ENCODE results near the gene GOLM1.
"Not testable (repeated sequence)": the region's sequence is repeated elsewhere in the genome, so short reads cannot be mapped to it uniquely, and the experiment has no call there.

The GOLM1 gene

DNA sequence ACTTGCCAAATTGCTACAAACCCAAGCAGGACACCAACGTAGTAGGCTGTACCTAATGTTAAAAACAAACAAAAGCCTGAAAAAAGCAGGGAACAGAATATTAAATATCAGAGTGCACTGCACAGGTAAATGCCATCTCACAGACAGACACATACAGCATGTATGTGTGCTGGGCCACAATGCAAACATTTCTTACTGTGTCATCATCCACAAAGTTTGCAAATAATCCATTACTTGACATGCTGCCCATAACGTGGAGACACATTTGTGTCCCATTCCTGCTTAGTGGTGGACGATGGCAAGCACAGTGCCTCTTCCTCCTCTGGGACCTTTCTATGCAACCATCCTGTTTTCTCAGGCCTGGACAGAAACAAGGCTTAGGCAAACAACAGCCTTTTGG is 44.7 kb downstream of the GOLM1 start:
- DNase-seq (ENCODE audit: low read depth) = no peak
- TF ChIP-seq, protein P1, sequence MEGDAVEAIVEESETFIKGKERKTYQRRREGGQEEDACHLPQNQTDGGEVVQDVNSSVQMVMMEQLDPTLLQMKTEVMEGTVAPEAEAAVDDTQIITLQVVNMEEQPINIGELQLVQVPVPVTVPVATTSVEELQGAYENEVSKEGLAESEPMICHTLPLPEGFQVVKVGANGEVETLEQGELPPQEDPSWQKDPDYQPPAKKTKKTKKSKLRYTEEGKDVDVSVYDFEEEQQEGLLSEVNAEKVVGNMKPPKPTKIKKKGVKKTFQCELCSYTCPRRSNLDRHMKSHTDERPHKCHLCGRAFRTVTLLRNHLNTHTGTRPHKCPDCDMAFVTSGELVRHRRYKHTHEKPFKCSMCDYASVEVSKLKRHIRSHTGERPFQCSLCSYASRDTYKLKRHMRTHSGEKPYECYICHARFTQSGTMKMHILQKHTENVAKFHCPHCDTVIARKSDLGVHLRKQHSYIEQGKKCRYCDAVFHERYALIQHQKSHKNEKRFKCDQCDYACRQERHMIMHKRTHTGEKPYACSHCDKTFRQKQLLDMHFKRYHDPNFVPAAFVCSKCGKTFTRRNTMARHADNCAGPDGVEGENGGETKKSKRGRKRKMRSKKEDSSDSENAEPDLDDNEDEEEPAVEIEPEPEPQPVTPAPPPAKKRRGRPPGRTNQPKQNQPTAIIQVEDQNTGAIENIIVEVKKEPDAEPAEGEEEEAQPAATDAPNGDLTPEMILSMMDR (conservative IDR thresholded peaks at IDR 0.05; ENCODE audit: low read depth, low read length) = no peak
- H3K4me3 ChIP-seq (ENCODE audit: low read depth, low read length) = no peak overlapping the region

DNA sequence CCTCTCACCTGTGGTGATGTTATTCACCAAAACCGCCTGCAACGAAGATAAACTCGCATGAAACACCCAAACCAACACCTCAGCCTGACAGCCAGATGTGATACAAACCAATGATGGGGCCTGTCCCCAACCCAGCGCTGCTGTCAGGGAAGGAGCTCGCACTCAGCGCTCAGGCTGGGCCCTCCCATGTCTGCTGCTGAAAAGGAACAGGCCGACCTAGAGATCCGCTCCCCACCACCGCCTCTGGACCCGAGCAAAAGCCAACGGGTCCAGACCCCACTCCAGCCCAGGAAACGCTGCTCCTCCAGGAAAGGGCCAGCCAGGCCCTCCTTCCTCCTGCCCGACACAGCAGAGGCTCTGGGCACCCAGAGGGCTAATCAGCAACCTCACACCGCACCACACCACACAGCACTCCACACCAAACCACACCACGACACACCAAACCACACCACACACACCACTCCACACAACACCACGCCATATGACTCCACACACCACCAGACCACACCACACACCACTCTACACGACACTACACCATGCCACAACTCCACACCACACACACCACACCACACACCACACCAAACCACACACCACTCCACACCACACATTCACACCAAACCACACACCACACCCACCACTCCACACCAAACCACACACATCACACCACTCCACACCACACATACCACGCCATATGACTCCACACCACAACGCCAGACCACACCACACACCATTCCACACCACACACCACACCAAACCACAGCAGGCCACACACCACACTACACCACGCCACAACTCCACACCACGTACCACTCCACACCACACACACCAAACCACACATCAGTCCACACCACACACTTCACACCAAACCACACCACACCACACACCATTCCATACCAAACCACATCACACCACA is 46.5 kb downstream of the GOLM1 start:
- H3K4me3 ChIP-seq (ENCODE audit: low read depth, low read length) = no peak overlapping the region
- DNase-seq (ENCODE audit: low read depth) = no peak
- TF ChIP-seq, protein P1 (conservative IDR thresholded peaks at IDR 0.05; ENCODE audit: low read depth, low read length) = no peak

DNA sequence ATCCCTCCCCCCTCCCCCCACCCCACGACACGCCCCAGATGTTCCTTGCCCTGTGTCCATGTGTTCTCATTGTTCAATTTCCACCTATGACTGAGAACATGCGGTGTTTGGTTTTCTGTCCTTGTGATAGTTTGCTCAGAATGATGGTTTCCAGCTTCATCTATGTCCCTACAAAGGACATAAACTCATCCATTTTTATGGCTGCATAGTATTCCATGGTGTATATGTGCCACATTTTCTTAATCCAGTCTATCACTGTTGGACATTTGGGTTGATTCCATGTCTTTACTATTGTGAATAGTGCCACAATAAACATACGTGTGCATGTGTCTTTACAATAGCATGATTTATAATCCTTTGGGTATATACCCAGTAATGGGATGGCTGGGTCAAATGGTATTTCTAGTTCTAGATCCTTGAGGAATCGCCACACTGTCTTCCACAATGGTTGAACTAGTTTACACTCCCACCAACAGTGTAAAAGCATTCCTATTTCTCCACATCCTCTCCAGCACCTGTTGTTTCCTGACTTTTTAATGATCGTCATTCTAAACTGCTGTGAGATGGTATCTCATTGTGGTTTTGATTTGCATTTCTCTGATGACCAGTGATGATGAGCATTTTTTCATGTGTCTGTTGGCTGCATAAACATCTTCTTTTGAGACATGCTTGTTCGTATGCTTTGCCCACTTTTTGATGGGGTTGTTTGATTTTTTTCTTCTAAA is 51.2 kb downstream of the GOLM1 start:
- not testable (repeated sequence) for H3K4me3 ChIP-seq (ENCODE audit: low read depth, low read length); DNase-seq (ENCODE audit: low read depth)

DNA sequence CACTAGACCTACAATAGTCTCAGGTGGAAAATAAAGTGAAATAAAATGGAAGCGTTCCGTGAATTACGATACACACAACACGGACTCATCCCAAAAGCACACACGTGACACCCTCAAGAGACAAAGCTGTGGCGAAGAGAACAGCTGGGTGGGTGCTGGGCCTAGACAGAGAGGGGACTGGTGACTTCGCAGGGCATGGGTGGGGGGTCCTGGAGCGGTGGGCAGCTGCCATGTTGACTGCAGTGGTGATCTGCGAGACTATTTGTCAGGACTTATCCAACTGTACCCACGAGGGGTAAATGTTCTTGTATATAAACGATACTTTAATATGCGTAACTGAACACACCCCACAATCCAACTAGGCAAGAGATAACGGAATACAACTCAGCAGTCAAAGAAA is 52.0 kb downstream of the GOLM1 start:
- no peak overlapping the region for H3K4me3 ChIP-seq (ENCODE audit: low read depth, low read length)
- no peak for DNase-seq (ENCODE audit: low read depth)
- TF ChIP-seq, protein P1 (conservative IDR thresholded peaks at IDR 0.05; ENCODE audit: low read depth, low read length) = no peak

DNA sequence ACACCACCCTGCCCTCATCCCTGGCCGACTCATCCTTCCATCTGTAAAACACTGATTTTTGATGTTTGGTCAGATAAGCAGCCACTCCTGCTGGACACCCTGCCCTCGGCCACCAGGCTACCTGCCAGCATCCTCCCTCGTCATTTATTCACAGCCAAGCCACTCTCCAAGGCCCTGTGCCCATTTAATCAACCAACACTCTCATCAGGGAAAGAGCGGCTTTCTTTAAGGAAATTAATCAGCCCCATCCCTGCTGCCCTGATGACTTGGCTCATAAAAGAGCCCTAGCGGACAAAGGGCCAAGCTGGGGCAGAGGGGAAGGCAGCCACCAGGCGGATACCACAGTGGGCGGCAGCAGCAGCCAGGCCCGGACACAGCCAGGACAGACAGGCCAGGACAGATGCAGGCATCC is 52.4 kb downstream of the GOLM1 start:
- H3K4me3 ChIP-seq (ENCODE audit: low read depth, low read length) = no peak overlapping the region
- TF ChIP-seq, protein P1 (conservative IDR thresholded peaks at IDR 0.05; ENCODE audit: low read depth, low read length) = no peak

DNA sequence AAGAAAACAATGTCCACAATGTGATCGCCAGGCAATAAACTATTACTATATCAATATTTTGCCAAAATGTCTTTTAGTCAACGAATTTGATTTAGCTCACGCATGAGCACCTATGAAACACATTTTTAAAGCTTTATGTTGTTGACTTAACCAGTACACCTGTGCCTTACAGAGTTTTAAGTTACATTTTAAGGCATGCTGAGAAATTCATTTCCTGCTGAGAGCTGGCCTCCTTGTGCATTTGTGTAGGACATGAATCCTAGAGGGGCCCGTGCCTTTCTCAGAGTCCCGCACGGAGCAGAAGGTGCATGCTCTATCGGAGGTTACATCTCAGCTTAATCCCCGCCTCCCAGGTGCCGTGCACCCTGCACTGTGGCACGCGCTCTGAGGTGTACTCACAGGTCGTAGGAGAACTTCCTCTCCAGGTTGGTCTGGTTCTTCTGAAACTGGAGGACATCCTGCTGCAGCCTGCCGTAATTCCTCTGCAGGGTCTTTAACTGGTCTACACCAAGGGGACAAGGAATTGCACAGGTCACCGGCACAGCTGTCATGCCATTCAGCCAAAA is 53.2 kb downstream of the GOLM1 start:
- TF ChIP-seq, protein P1 (conservative IDR thresholded peaks at IDR 0.05; ENCODE audit: low read depth, low read length) = no peak
- no peak overlapping the region for H3K4me3 ChIP-seq (ENCODE audit: low read depth, low read length)
- DNase-seq (ENCODE audit: low read depth) = no peak

More for the DNA sequence above, 52.4 kb downstream of the GOLM1 start:
- DNase-seq (ENCODE audit: low read depth) = no peak

DNA sequence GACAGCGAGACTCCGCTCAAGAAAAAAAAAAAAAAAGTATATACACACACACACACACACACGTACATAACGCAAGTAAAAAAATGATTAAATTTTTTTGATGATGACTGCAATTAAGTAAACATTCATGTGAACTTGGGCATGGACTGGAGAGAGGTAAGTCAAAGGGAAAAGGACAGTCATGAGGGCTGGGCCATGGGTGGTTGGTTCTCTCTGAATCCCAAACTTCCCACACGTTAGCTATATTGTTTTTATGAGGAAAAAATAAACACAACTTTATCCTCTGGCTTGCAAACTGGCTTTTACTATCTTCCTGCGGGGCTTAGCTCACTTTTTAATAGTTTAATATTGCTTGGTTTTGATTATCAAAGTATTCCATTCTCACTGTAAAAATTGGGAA is 53.7 kb downstream of the GOLM1 start:
- TF ChIP-seq, protein P1 (conservative IDR thresholded peaks at IDR 0.05; ENCODE audit: low read depth, low read length) = no peak
- no peak for DNase-seq (ENCODE audit: low read depth)
- H3K4me3 ChIP-seq (ENCODE audit: low read depth, low read length) = no peak overlapping the region
